Neutrophil (primary cell): ENCODE results near the gene CITED1.

Experiments
- H3K27ac ChIP-seq: fragments of 200-600 bp; sonication (generic); 2 replicates; pipeline ENCODE4 v1.5.1; 2016; ENCODE audit warnings: mild to moderate bottlenecking, moderate library complexity
- H3K27me3 ChIP-seq: fragments of 200-600 bp; sonication (generic); 2 replicates; pipeline ENCODE4 v1.6.0; 2016; ENCODE audit warnings: mild to moderate bottlenecking
- H3K36me3 ChIP-seq: fragments of 200-600 bp; sonication (generic); 2 replicates; pipeline ENCODE4 v1.5.1; 2017
- H3K4me1 ChIP-seq, 2 experiments: fragments of 200-600 bp in 1 of 2; sonication (generic) in 1 of 2; 1 replicate in 1 of 2; 2 replicates in 1 of 2; pipeline versions ENCODE4 v1.5.1 to v1.6.1; 2013 to 2016; ENCODE audit warnings: low read depth in 1 of 2, low read length in 1 of 2, mild to moderate bottlenecking in 1 of 2, moderate library complexity in 1 of 2; ENCODE audit not compliant: control insufficient read depth in 1 of 2, insufficient read depth in 1 of 2
- H3K4me3 ChIP-seq, 2 experiments: fragments of 200-600 bp in 1 of 2; sonication (generic) in 1 of 2; 1 replicate in 1 of 2; 2 replicates in 1 of 2; pipeline ENCODE4 v1.5.1; 2013 to 2016; ENCODE audit warnings: low read depth in 1 of 2, low read length in 1 of 2, mild to moderate bottlenecking in 1 of 2, moderate library complexity in 1 of 2
- H3K9me3 ChIP-seq: fragments of 200-600 bp; sonication (generic); 2 replicates; pipeline ENCODE4 v1.5.1; 2016
- CTCF ChIP-seq: fragments of 200-600 bp; sonication (generic); IDR thresholded peaks from 2 replicates; pipeline ENCODE4 v1.5.1; 2016; ENCODE audit warnings: antibody characterized with exemption

CITED1 gene

GRCh38 chrX:72347366-72347765 is 41.7 kb upstream of the CITED1 start:
- no peaks in the 10 kb centered on the region for H3K9me3 ChIP-seq
- no peaks in the 10 kb centered on the region for H3K27me3 ChIP-seq
- no peaks in the 10 kb centered on the region for H3K36me3 ChIP-seq
- H3K27ac ChIP-seq: no peak overlapping the region
- TF ChIP-seq CTCF: no peak
- H3K4me1 ChIP-seq: no peaks in the 10 kb centered on the region
- H3K4me3 ChIP-seq: no peak overlapping the region

GRCh38 chrX:72346302-72346949 is 40.7 kb upstream of the CITED1 start:
- no peak for TF ChIP-seq CTCF
- Histone ChIP-seq H3K4me1 (no peaks in the 10 kb centered on the region), H3K27ac (no peak overlapping the region), H3K27me3 (no peaks in the 10 kb centered on the region), H3K9me3 (no peaks in the 10 kb centered on the region), H3K36me3 (no peaks in the 10 kb centered on the region), H3K4me3 (no peak overlapping the region)

GRCh38 chrX:72340626-72341025 is 34.9 kb upstream of the CITED1 start:
- no peak for TF ChIP-seq CTCF
- Histone ChIP-seq H3K27me3 (no peaks in the 10 kb centered on the region), H3K27ac (no peak overlapping the region), H3K4me3 (no peak overlapping the region), H3K9me3 (no peaks in the 10 kb centered on the region), H3K4me1 (no peaks in the 10 kb centered on the region), H3K36me3 (no peaks in the 10 kb centered on the region)

- Histone ChIP-seq H3K4me3 (no peak overlapping the region), H3K27me3 (no peaks in the 10 kb centered on the region), H3K4me1 (no peaks in the 10 kb centered on the region), H3K27ac (no peak overlapping the region), H3K9me3 (no peaks in the 10 kb centered on the region), H3K36me3 (no peaks in the 10 kb centered on the region)
- TF ChIP-seq CTCF: no peak
Observed at GRCh38 chrX:72340041-72340440, 34.3 kb upstream of the CITED1 start.

- Histone ChIP-seq H3K9me3 (no peaks in the 10 kb centered on the region), H3K4me3 (no peak overlapping the region), H3K27ac (no peak overlapping the region), H3K27me3 (no peaks in the 10 kb centered on the region), H3K4me1 (peaks cover 0 to 3% of the 10 kb centered on the region in 2 experiments), H3K36me3 (no peaks in the 10 kb centered on the region)
- no peak for TF ChIP-seq CTCF
Observed at GRCh38 chrX:72330131-72330530, 24.4 kb upstream of the CITED1 start.
